HEK293 (cell line): ENCODE measurements around the gene PHF19.

ENCODE experiments used
- ATF2 ChIP-seq: fragments of 450-650 bp; formaldehyde crosslinking; IDR thresholded peaks from 2 replicates; pipeline ENCODE4 v1.5.1; 2016; ENCODE audit warnings: missing biosample characterization, missing genetic modification characterization, low read depth
- CTCF ChIP-seq: fragments of 450-650 bp; formaldehyde crosslinking; IDR thresholded peaks from 2 replicates; pipeline ENCODE4 v1.5.1; 2016; ENCODE audit warnings: missing biosample characterization, missing genetic modification characterization
- PATZ1 ChIP-seq: fragments of 450-650 bp; formaldehyde crosslinking; IDR thresholded peaks from 2 replicates; pipeline ENCODE4 v1.5.1; 2016; ENCODE audit warnings: missing biosample characterization, missing genetic modification characterization
- ZBTB21 ChIP-seq: fragments of 450-650 bp; formaldehyde crosslinking; IDR thresholded peaks from 2 replicates; pipeline ENCODE4 v1.5.1; 2017; ENCODE audit warnings: missing biosample characterization, missing genetic modification characterization
- ZNF221 ChIP-seq: fragments of 450-650 bp; formaldehyde crosslinking; IDR thresholded peaks from 2 replicates; pipeline ENCODE4 v1.5.1; 2017; ENCODE audit warnings: missing biosample characterization, missing genetic modification characterization, borderline replicate concordance
- ZNF510 ChIP-seq: fragments of 450-650 bp; formaldehyde crosslinking; IDR thresholded peaks from 2 replicates; pipeline ENCODE4 v1.5.1; 2018; ENCODE audit warnings: mild to moderate bottlenecking, missing genetic modification characterization, missing biosample characterization; ENCODE audit not compliant: insufficient replicate concordance
- ZNF701 ChIP-seq: fragments of 450-650 bp; formaldehyde crosslinking; IDR thresholded peaks from 2 replicates; pipeline ENCODE4 v1.5.1; 2016; ENCODE audit warnings: missing biosample characterization, missing genetic modification characterization
- ZSCAN16 ChIP-seq: fragments of 450-650 bp; formaldehyde crosslinking; IDR thresholded peaks from 2 replicates; pipeline ENCODE4 v1.5.1; 2016; ENCODE audit warnings: missing biosample characterization, missing genetic modification characterization

GRCh38 chr9:120891245-120891883, 14.4 kb upstream of the PHF19 start:
- TF ChIP-seq ZNF221, result no peak
- no peak for TF ChIP-seq CTCF (tag by site-specific recombination)
- no peak for TF ChIP-seq ZNF510
- TF ChIP-seq ZBTB21 (tag by site-specific recombination), result no peak
- TF ChIP-seq ATF2 (tag by site-specific recombination), result no peak
- no peak for TF ChIP-seq ZSCAN16 (tag by site-specific recombination)
- TF ChIP-seq PATZ1, result no peak
- TF ChIP-seq ZNF701 (tag by site-specific recombination), result no peak
